ENCODE measurements around the gene TAMALIN.

TAMALIN gene

DNA sequence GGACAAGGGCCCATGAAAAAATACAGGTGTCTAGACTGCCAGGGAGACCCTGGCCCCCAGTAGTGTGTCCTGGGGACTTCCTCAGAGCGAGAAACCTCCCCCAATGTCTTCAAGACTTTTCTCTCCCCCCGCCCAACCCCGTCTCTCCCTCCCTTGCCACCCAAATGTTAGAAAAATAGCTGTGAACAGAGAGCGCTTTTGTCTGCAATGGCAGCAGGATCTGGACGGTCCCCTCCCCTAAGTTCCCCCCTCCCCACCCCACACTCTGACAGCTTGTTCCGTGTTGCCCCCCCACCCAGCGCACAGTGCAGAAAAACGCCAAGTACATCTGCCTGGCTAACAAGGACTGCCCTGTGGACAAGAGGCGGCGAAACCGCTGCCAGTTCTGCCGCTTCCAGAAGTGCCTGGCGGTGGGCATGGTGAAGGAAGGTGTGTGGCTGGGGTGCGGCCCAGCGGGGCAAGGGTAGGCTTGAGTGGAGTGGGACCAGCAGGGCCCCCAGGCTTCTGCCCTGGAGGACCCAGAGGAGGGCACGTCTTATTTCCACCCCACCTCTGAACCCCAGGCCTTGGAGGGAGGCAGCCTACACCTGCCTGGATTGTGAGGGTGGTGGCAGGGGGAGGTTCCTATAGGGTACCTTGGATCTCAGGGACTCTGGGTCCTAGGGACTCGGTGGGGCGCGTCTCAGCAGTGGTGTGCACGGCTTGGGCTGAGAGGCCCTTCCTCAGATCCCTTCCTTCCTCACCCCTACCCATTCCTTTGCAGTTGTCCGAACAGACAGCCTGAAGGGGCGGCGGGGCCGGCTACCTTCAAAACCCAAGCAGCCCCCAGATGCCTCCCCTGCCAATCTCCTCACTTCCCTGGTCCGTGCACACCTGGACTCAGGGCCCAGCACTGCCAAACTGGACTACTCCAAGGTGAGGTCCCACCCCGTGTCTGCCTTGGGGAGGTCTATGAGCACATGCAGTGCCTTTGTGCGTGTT lies 49.3 kb downstream of the TAMALIN start:
- no peak for DNase-seq

- DNase-seq: no peak
Observed at GRCh38 chr12:52056801-52057637, 50.3 kb downstream of the TAMALIN start.

DNA sequence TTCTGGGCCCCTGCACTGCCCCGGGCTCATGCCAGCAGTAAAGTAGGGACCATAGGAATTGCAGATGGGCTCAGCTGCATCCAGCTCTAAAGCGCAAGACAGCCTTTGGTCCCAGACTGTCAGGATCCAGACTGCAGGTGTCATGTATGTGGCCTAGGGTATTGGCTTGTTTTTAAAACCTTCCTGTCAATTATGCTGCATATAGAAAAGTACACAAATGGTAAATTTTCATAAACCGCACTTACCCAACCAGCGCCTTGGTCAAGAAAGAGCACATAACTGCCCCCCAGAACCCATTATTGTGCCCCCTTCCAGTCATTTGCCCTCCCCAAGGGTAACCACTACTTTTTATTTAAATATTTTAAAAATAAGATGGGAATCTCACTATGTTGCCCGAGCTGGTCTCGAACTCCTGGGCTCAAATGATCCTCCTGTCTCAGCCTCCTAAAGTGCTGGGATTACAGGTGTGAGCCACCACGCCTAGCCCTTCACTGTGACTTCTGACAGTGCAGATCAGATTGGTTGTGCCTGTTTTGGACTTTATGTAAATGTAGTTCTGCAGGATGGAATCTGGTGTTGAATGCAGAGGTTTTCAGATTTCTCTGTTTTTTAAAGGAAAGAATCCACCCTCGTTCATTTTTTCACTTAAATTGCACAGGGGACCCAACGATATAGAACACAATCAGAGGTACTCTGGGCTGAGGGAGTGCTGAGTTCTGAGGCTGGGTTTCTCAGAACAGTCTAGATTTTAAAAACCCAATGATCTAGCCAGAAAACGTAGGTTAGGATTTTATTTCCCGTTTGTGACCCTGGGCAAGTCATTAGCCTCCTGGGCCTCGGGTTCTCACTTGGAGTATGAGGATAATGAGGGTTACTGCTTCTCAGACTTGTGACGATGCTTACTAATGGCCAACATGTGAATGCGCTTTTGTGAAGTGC lies 51.2 kb downstream of the TAMALIN start:
- no peak for DNase-seq

GRCh38 chr12:52058631-52059361 lies 52.0 kb downstream of the TAMALIN start:
- no peak for DNase-seq

DNA sequence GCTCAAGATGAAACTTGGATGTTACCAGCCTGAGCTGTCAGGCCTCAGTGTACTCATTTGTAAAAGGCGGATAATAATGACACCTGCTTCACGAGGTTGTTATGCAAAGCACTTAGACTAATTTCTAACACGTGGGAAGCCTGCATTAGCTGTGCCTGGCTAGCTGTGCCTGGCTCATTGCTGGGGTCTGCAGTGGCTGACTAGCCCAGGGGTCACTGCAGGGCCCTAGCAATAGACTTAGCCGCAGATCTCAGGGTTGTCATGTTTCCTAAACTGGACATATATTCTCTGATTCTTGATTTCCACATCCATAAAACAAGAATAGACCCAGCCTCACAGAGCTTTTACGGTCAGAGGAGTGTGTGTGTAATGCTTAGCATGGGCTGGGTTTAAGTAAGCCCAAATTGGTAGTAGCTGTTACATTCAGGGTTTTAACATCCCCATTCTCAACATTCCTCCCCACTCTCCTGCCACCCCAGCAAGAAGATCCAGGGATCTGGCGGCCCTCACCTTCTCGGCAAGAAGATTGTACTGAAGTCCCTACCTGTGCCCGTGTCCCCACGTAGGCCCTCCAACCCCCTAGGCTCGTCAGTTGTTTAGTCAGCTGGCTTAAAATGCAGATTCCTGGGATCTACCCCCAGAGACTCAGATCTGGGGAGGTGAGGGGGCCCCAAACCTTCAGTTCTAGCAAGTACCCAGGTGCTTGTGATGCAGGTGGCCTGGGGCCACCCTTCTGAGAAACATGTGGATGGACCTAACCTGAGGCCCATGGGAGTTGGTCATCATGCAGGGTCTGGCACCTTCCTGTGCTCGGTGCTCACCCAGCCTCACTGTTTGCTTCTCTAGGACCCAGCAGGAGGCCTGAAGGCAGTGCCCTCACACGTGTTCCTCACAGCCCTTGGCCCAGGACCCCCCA lies 53.1 kb downstream of the TAMALIN start:
- no peak for DNase-seq

- DNase-seq: no peak
Observed at GRCh38 chr12:52060498-52061177, 53.9 kb downstream of the TAMALIN start.

GRCh38 chr12:52061470-52062166 lies 54.9 kb downstream of the TAMALIN start:
- no peak for DNase-seq

- no peak for DNase-seq
Observed at GRCh38 chr12:52062167-52063081, 55.7 kb downstream of the TAMALIN start.

DNA sequence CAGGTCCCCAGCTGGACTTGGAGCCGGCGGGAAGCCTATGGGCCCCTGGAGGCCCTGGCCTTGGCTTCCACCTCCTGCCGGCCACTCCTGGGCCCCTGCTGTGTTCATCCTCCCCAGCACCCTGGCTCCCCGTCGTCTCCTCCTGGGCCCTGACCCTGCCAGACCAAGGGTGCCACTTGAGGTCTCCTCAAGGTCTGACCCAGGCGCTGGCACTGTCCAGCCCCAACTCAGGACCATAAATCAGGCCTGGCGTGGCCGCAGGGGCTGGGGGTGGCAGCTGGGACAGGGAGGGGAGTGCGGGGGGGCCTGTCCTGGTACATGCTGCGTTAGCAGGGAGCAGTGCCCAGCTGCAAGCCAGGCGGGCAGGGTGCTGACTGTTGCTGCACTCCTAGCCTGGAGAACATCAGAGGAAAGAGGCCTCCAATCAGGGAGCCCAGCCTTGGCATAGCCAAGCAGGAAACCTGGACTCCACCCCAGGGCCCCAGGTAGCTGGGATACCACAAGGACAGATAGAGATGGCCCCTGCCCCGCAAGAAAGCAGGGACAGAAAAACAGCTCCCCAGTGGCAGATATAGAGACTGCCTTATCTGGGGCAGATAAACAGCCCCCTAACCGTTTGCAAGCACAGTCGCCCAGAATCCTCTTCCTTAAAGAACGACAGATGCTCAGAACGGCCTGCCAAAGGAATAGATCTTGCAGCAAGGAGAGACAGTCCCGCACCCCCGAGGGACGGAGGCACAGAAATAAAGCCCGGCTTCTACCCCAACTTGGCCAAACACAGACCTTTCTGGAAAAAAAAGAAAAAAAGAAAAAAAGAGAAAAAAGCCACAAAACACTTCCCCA lies 56.6 kb downstream of the TAMALIN start:
- no peak for DNase-seq

- peak; percentile 69 for DNase-seq
Observed at GRCh38 chr12:52063981-52064649, 57.4 kb downstream of the TAMALIN start.
